RWPE2 (cell line): ENCODE results near the gene SPATA9.

Experiments
- ATAC-seq: fragments of 200-7000 bp; cut with Tn5 transposase; 3 replicates; pipeline ENCODE4 v1.9.1; 2021; ENCODE audit warnings: low read depth
- DNase-seq: peaks from one replicate; pipeline ENCODE4 v3.0.0-alpha.2; 2020; ENCODE audit warnings: low spot score
- H3K27ac ChIP-seq: fragments of 450-650 bp; 2 replicates; pipeline ENCODE4 v1.5.1; 2017; ENCODE audit warnings: mild to moderate bottlenecking; ENCODE audit not compliant: poor library complexity, severe bottlenecking
- H3K27me3 ChIP-seq: fragments of 250-450 bp; sonication (Bioruptor Pico); 2 replicates; pipeline ENCODE4 v1.5.1; 2021; ENCODE audit warnings: mild to moderate bottlenecking, moderate library complexity; ENCODE audit not compliant: insufficient read depth, poor library complexity, severe bottlenecking
- H3K36me3 ChIP-seq: fragments of 250-450 bp; sonication (Bioruptor Pico); 2 replicates; pipeline ENCODE4 v1.5.1; 2020; ENCODE audit warnings: low read depth, mild to moderate bottlenecking, moderate library complexity
- H3K4me1 ChIP-seq: fragments of 250-450 bp; sonication (Bioruptor Pico); 2 replicates; pipeline ENCODE4 v1.5.1; 2021; ENCODE audit warnings: mild to moderate bottlenecking, moderate library complexity; ENCODE audit not compliant: insufficient read depth, poor library complexity, severe bottlenecking
- H3K4me3 ChIP-seq: fragments of 250-450 bp; sonication (Bioruptor Pico); 2 replicates; pipeline ENCODE4 v1.5.1; 2021; ENCODE audit warnings: mild to moderate bottlenecking, moderate library complexity; ENCODE audit not compliant: severe bottlenecking
- H3K9me3 ChIP-seq: fragments of 250-450 bp; sonication (Bioruptor Pico); 2 replicates; pipeline ENCODE4 v1.5.1; 2021; ENCODE audit warnings: mild to moderate bottlenecking, moderate library complexity; ENCODE audit not compliant: severe bottlenecking
- CTCF ChIP-seq: fragments of 450-650 bp; IDR thresholded peaks from one replicate; pipeline ENCODE4 v1.5.1; 2017; ENCODE audit warnings: mild to moderate bottlenecking, moderate library complexity; ENCODE audit not compliant: poor library complexity, severe bottlenecking

The SPATA9 gene

GRCh38 chr5:95621839-95622629 is 60.8 kb downstream of the SPATA9 start:
- H3K4me3 ChIP-seq, result no peak overlapping the region
- no peak for ATAC-seq
- TF ChIP-seq CTCF, result no peak
- no peak for DNase-seq
- H3K9me3 ChIP-seq, result no peaks in the 10 kb centered on the region
- no peak overlapping the region for H3K27ac ChIP-seq
- H3K4me1 ChIP-seq, result peaks cover 8% of the 10 kb centered on the region
- no peaks in the 10 kb centered on the region for H3K27me3 ChIP-seq
- H3K36me3 ChIP-seq, result no peaks in the 10 kb centered on the region; the same call in 1 of the 2 replicates

DNA sequence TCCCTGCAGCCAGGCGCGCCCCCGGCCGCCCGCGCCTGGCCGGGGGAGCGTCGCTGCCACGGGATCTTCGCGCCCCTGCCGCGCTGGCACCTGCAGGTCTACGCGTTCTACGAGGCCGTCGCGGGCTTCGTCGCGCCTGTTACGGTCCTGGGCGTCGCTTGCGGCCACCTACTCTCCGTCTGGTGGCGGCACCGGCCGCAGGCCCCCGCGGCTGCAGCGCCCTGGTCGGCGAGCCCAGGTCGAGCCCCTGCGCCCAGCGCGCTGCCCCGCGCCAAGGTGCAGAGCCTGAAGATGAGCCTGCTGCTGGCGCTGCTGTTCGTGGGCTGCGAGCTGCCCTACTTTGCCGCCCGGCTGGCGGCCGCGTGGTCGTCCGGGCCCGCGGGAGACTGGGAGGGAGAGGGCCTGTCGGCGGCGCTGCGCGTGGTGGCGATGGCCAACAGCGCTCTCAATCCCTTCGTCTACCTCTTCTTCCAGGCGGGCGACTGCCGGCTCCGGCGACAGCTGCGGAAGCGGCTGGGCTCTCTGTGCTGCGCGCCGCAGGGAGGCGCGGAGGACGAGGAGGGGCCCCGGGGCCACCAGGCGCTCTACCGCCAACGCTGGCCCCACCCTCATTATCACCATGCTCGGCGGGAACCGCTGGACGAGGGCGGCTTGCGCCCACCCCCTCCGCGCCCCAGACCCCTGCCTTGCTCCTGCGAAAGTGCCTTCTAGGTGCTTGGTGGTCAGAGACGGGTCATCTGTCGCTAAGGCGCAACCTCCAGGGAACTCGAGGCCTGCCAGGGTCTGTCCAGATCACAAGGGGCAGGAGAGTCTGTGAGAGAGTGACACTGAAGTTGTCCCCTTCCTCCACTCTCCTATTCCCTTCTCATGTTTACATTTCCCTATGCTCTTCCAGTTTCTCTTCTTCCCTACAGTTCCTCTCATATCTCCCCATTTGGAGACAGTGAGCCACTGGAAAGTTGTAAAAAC is 61.6 kb downstream of the SPATA9 start:
- H3K36me3 ChIP-seq, result no peaks in the 10 kb centered on the region; the same call in 1 of the 2 replicates
- H3K9me3 ChIP-seq, result no peaks in the 10 kb centered on the region
- no peak for DNase-seq
- TF ChIP-seq CTCF, result peak; percentile 18
- H3K27ac ChIP-seq, result no peak overlapping the region
- H3K4me3 ChIP-seq, result peak overlapping the region; percentile 30
- H3K27me3 ChIP-seq, result no peaks in the 10 kb centered on the region
- peaks cover 15% of the 10 kb centered on the region for H3K4me1 ChIP-seq
- ATAC-seq, result peak; percentile 10; the same call in 2 of the 3 replicates

- peak within 1 kb of the TSS; percentile 30 for H3K4me3 ChIP-seq
- no peaks in the 10 kb centered on the region; the same call in 1 of the 2 replicates for H3K36me3 ChIP-seq
- no peak within 1 kb of the TSS for H3K27ac ChIP-seq
- peaks cover 18% of the 10 kb centered on the region for H3K4me1 ChIP-seq
- DNase-seq, result no peak
- no peaks in the 10 kb centered on the region for H3K9me3 ChIP-seq
- TF ChIP-seq CTCF, result no peak
- peak; percentile 49 for ATAC-seq
- no peaks in the 10 kb centered on the region for H3K27me3 ChIP-seq
Observed at GRCh38 chr5:95620030-95620869, 62.5 kb downstream of the SPATA9 start, which contains the start of gene GPR150. Gene GPR150 (plus strand): TSS chr5:95620087. CDS start chr5:95620276, 189 bp downstream.

GRCh38 chr5:95619514-95620029 is 63.2 kb downstream of the SPATA9 start:
- Histone ChIP-seq H3K27ac (no peak overlapping the region), H3K4me1 (peaks cover 18% of the 10 kb centered on the region), H3K9me3 (no peaks in the 10 kb centered on the region), H3K36me3 (no peaks in the 10 kb centered on the region; the same call in 1 of the 2 replicates), H3K4me3 (no peak overlapping the region), H3K27me3 (no peaks in the 10 kb centered on the region)
- no peak for TF ChIP-seq CTCF
- DNase-seq (no peak), ATAC-seq (no peak)
